OCI-LY1 (cell line): ENCODE measurements around the gene MOK.

Experiments used
- EZH2 ChIP-seq: fragments of 200-600 bp; sonication (generic), shearing (Covaris generic); IDR thresholded peaks from 2 replicates; pipeline ENCODE4 v1.8.0; 2017; ENCODE audit warnings: borderline replicate concordance, mixed run types, mild to moderate bottlenecking, antibody characterized with exemption, low read length, moderate library complexity, mixed read lengths
- TF ChIP-seq, protein P1 (sequence below): fragments of 200-600 bp; sonication (generic), shearing (Covaris generic); IDR thresholded peaks from 2 replicates; pipeline ENCODE4 v1.5.1; 2017; ENCODE audit warnings: mild to moderate bottlenecking, antibody characterized with exemption, low read length, moderate library complexity, mixed read lengths

DNA sequence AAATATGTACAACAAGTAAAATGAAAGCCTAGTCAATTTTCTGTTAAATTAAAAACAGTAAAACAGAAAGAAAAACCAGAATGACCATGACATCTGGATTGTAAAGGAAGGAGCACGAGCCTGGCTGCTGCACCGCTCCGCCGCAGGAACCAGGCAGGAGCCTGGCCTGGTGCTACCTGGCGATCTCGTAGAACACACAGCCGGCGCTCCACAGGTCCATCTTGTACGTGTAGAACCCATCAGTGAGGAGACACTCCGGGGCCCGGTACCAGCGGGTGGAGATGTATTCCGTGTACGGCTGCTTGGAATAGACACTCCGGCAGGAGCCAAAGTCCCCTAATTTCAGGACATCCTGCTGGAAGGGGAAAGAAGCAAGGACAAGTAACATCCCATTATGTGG is 54.3 kb downstream of the MOK start:
- TF ChIP-seq EZH2 = no peak
- TF ChIP-seq, protein P1, sequence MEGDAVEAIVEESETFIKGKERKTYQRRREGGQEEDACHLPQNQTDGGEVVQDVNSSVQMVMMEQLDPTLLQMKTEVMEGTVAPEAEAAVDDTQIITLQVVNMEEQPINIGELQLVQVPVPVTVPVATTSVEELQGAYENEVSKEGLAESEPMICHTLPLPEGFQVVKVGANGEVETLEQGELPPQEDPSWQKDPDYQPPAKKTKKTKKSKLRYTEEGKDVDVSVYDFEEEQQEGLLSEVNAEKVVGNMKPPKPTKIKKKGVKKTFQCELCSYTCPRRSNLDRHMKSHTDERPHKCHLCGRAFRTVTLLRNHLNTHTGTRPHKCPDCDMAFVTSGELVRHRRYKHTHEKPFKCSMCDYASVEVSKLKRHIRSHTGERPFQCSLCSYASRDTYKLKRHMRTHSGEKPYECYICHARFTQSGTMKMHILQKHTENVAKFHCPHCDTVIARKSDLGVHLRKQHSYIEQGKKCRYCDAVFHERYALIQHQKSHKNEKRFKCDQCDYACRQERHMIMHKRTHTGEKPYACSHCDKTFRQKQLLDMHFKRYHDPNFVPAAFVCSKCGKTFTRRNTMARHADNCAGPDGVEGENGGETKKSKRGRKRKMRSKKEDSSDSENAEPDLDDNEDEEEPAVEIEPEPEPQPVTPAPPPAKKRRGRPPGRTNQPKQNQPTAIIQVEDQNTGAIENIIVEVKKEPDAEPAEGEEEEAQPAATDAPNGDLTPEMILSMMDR = no peak
